ENCODE data around the gene CYFIP2.
A peak's percentile ranks its signal among the peaks of the same experiment; 100 is the strongest.
"Not testable (repeated sequence)": the region's sequence is repeated elsewhere in the genome, so short reads cannot be mapped to it uniquely, and the experiment has no call there.

CYFIP2 gene

GRCh38 chr5:157265714-157266285 lies at the start of gene CYFIP2:
TSS of gene CYFIP2 (plus strand) at chr5:157266123. CDS start at chr5:157285362, 19,239 bp downstream.
- DNase-seq, result peak; percentile 78

- no peak for DNase-seq
Observed at GRCh38 chr5:157216391-157217142, 49.4 kb upstream of the CYFIP2 start.

GRCh38 chr5:157217289-157218024 lies 48.5 kb upstream of the CYFIP2 start:
- DNase-seq, result no peak

GRCh38 chr5:157219491-157220271 lies 46.2 kb upstream of the CYFIP2 start:
- DNase-seq, result no peak

- no peak for DNase-seq
Observed at GRCh38 chr5:157221959-157222358, 44.0 kb upstream of the CYFIP2 start.

- no peak for DNase-seq
Observed at GRCh38 chr5:157222506-157223230, 43.3 kb upstream of the CYFIP2 start.

GRCh38 chr5:157225469-157226422 lies 40.2 kb upstream of the CYFIP2 start:
- no peak for DNase-seq

GRCh38 chr5:157230610-157231009 lies 35.3 kb upstream of the CYFIP2 start:
- DNase-seq, result no peak

- DNase-seq, result no peak
Observed at GRCh38 chr5:157232706-157233105, 33.2 kb upstream of the CYFIP2 start.

- no peak for DNase-seq
Observed at GRCh38 chr5:157233515-157233914, 32.4 kb upstream of the CYFIP2 start.

GRCh38 chr5:157236423-157236822 lies 29.5 kb upstream of the CYFIP2 start:
- DNase-seq, result no peak

GRCh38 chr5:157241483-157241882 lies 24.4 kb upstream of the CYFIP2 start:
- no peak for DNase-seq

- not testable (repeated sequence) for DNase-seq
Observed at GRCh38 chr5:157244704-157245103, 21.2 kb upstream of the CYFIP2 start.

GRCh38 chr5:157245476-157245875 lies 20.4 kb upstream of the CYFIP2 start:
- peak; percentile 37 for DNase-seq

- DNase-seq, result peak; percentile 67
Observed at GRCh38 chr5:157245886-157246285, 20.0 kb upstream of the CYFIP2 start.

- DNase-seq, result no peak
Observed at GRCh38 chr5:157247267-157247666, 18.7 kb upstream of the CYFIP2 start.

GRCh38 chr5:157248821-157249470 lies 17.0 kb upstream of the CYFIP2 start:
- DNase-seq, result no peak

GRCh38 chr5:157252711-157253465 lies 13.0 kb upstream of the CYFIP2 start:
- DNase-seq, result peak; percentile 59

- peak; percentile 79 for DNase-seq
Observed at GRCh38 chr5:157253547-157253946, 12.4 kb upstream of the CYFIP2 start.

- DNase-seq, result no peak
Observed at GRCh38 chr5:157258450-157258849, 7.5 kb upstream of the CYFIP2 start.
